ENCODE data around the gene PDF. TPM values are rescaled to one million over a fixed set of nuclear protein-coding genes. Genes with fewer than 3 reads are reported as not detected.
A peak's percentile ranks its signal among the peaks of the same experiment; 100 is the strongest.

PDF gene
- total RNA-seq, 1 experiment from 2014 or later = 23.1 TPM

DNA sequence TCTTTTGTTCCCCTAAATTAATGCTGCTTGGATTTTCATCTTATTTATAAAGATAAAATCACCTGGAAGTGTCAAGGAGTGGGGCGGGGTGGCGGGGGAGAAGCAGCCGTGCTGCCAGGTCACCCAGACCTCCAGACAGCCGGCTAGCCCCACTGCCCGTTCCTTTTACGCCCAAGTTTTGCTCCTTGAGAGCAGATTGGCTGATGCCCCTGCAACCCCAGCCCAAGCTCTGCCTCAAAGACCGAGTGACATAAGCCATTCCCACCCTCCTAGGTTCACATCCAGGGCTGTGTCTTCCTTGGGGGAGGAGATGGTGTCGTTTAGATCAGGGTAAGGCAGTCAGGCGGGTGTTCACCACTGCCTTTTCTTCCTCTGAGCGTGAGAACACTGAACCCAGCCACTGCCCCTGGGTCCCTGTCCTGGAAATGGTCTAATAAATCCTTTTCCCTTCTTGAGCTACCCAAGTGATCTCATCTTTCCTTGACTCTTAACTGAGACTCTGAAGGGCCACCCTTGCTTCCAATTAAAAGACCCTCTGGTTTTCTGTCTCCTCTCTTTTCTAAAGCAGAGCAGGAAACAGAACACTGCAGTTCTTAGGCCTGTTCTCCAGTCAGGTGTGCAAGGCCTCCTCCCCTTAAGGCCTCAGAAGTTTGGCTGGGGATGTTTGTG, 5.7 kb downstream of the PDF start:
- Histone ChIP-seq H3K4me3 (ENCODE audit: low read depth in 2 of 2, low read length in 2 of 2) (no peak overlapping the region), H3K9me3 (ENCODE audit: control insufficient read depth, insufficient read depth, low read depth, low read length) (no peaks in the 10 kb centered on the region), H3K36me3 (ENCODE audit: control insufficient read depth, insufficient read depth, low read length) (no peaks in the 10 kb centered on the region; the same call in none of the 2 replicates), H3K27ac (ENCODE audit: low read length) (no peak overlapping the region; the same call in 1 of the 2 replicates), H3K27me3 (ENCODE audit: control insufficient read depth, insufficient read depth, low read length) (no peaks in the 10 kb centered on the region), H3K4me1 (ENCODE audit: control insufficient read depth, insufficient read depth, low read length) (peaks cover 19% of the 10 kb centered on the region)
- DNase-seq (ENCODE audit: low read depth, low spot score) = no peak
- TSS peak; percentile 78 for BruUV-seq (replicated peaks)
- ATAC-seq = no peak
- CTCF ChIA-PET = no interaction called here
- in situ Hi-C loops (cut with HindIII; ENCODE audit: low pct_unique_long_range_greater_than_20kb, low sequenced_read_pairs) (no loop called here), intact Hi-C loops (cut with micrococcal nuclease; ENCODE audit: unreplicated experiment) (no loop called here)
- no peak for TF ChIP-seq TCF7L2 (IDR thresholded peaks at IDR 0.05; ENCODE audit: low read depth, low read length)
- TF ChIP-seq, protein P1, sequence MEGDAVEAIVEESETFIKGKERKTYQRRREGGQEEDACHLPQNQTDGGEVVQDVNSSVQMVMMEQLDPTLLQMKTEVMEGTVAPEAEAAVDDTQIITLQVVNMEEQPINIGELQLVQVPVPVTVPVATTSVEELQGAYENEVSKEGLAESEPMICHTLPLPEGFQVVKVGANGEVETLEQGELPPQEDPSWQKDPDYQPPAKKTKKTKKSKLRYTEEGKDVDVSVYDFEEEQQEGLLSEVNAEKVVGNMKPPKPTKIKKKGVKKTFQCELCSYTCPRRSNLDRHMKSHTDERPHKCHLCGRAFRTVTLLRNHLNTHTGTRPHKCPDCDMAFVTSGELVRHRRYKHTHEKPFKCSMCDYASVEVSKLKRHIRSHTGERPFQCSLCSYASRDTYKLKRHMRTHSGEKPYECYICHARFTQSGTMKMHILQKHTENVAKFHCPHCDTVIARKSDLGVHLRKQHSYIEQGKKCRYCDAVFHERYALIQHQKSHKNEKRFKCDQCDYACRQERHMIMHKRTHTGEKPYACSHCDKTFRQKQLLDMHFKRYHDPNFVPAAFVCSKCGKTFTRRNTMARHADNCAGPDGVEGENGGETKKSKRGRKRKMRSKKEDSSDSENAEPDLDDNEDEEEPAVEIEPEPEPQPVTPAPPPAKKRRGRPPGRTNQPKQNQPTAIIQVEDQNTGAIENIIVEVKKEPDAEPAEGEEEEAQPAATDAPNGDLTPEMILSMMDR (IDR thresholded peaks at IDR 0.05) = no peak
- TF ChIP-seq, protein P2, sequence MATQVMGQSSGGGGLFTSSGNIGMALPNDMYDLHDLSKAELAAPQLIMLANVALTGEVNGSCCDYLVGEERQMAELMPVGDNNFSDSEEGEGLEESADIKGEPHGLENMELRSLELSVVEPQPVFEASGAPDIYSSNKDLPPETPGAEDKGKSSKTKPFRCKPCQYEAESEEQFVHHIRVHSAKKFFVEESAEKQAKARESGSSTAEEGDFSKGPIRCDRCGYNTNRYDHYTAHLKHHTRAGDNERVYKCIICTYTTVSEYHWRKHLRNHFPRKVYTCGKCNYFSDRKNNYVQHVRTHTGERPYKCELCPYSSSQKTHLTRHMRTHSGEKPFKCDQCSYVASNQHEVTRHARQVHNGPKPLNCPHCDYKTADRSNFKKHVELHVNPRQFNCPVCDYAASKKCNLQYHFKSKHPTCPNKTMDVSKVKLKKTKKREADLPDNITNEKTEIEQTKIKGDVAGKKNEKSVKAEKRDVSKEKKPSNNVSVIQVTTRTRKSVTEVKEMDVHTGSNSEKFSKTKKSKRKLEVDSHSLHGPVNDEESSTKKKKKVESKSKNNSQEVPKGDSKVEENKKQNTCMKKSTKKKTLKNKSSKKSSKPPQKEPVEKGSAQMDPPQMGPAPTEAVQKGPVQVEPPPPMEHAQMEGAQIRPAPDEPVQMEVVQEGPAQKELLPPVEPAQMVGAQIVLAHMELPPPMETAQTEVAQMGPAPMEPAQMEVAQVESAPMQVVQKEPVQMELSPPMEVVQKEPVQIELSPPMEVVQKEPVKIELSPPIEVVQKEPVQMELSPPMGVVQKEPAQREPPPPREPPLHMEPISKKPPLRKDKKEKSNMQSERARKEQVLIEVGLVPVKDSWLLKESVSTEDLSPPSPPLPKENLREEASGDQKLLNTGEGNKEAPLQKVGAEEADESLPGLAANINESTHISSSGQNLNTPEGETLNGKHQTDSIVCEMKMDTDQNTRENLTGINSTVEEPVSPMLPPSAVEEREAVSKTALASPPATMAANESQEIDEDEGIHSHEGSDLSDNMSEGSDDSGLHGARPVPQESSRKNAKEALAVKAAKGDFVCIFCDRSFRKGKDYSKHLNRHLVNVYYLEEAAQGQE (IDR thresholded peaks at IDR 0.05; ENCODE audit: insufficient read depth in 1 of 2, low read depth in 2 of 2, low read length in 1 of 2) = no peak
- TF ChIP-seq POLR2AphosphoS5 (IDR thresholded peaks at IDR 0.05; ENCODE audit: low read depth, low read length) = no peak
- TF ChIP-seq SIN3A (IDR thresholded peaks at IDR 0.05; ENCODE audit: borderline replicate concordance, insufficient read depth, low read depth, low read length) = no peak
- POLR2A ChIA-PET = no interaction called here

DNA sequence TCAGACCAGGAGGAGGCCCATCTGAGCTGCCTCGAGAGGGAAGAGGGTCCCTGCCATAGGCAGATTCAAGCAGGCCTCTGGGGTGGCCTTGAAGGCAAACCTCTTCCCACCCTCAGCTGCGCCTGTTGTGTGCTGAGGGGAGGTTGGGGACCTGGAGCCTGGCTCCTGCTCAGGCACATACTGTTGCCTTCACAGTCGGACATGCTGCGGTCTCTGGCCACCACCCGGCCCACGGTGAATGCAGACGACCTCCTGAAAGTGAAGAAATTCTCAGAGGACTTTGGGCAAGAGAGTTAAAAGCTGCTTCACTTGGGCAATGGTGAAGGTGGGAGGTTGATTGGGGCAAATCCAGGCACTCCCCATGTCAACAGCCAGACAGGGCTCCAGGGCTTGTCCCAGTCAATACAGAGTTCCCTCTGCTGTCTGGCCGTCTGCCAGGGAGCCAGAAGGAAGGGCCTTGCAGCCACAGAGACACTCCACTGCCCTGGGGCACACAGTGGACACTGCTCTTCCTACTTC, 6.3 kb downstream of the PDF start:
- POLR2A ChIA-PET = no interaction called here

More for the DNA sequence above, 6.3 kb downstream of the PDF start:
- DNase-seq (ENCODE audit: low read depth, low spot score) (no peak), ATAC-seq (no peak)
- intact Hi-C loops (cut with micrococcal nuclease; ENCODE audit: unreplicated experiment) (no loop called here), in situ Hi-C loops (cut with HindIII; ENCODE audit: low pct_unique_long_range_greater_than_20kb, low sequenced_read_pairs) (no loop called here)
- H3K36me3 ChIP-seq (ENCODE audit: control insufficient read depth, insufficient read depth, low read length) = no peaks in the 10 kb centered on the region; the same call in 1 of the 2 replicates
- peaks cover 19% of the 10 kb centered on the region for H3K4me1 ChIP-seq (ENCODE audit: control insufficient read depth, insufficient read depth, low read length)
- no TSS peak for BruUV-seq (replicated peaks)
- TF ChIP-seq POLR2AphosphoS5 (IDR thresholded peaks at IDR 0.05; ENCODE audit: low read depth, low read length) (no peak), SIN3A (IDR thresholded peaks at IDR 0.05; ENCODE audit: borderline replicate concordance, insufficient read depth, low read depth, low read length) (no peak), TCF7L2 (IDR thresholded peaks at IDR 0.05; ENCODE audit: low read depth, low read length) (no peak)
- TF ChIP-seq, protein P1 (IDR thresholded peaks at IDR 0.05) = no peak
- TF ChIP-seq, protein P2 (IDR thresholded peaks at IDR 0.05; ENCODE audit: insufficient read depth in 1 of 2, low read depth in 2 of 2, low read length in 1 of 2) = no peak
- H3K9me3 ChIP-seq (ENCODE audit: control insufficient read depth, insufficient read depth, low read depth, low read length) = no peaks in the 10 kb centered on the region
- no peak overlapping the region for H3K4me3 ChIP-seq (ENCODE audit: low read depth in 2 of 2, low read length in 2 of 2)
- no peaks in the 10 kb centered on the region for H3K27me3 ChIP-seq (ENCODE audit: control insufficient read depth, insufficient read depth, low read length)
- no peak overlapping the region for H3K27ac ChIP-seq (ENCODE audit: low read length)
- CTCF ChIA-PET = no interaction called here

Data from Panc1 (cell line).